ENCODE results near the gene KDM7A.

Gene KDM7A

DNA sequence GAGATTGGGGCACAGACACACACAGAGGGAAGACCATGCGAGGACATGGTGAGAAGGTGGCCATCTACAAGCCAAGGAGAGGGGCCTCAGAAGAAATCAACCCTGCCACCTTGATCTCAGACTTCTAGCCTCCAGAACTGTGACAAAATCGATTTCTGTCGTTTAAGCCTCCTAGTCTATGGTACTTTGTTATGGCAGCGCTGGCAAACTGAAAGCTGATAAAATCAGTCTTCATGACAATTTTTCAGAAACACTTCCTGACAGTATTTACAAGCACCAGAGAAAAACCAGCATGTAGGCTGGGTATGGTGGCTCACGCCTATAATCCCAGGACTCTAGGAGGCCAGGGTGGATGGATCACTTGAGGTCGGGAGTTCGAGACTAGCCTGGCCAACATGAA lies 118.3 kb downstream of the KDM7A start:
- H3K4me3 ChIP-seq (ENCODE audit: low read depth, low read length): no peak overlapping the region
- no peak for DNase-seq (ENCODE audit: low read depth)
- TF ChIP-seq, protein P1, sequence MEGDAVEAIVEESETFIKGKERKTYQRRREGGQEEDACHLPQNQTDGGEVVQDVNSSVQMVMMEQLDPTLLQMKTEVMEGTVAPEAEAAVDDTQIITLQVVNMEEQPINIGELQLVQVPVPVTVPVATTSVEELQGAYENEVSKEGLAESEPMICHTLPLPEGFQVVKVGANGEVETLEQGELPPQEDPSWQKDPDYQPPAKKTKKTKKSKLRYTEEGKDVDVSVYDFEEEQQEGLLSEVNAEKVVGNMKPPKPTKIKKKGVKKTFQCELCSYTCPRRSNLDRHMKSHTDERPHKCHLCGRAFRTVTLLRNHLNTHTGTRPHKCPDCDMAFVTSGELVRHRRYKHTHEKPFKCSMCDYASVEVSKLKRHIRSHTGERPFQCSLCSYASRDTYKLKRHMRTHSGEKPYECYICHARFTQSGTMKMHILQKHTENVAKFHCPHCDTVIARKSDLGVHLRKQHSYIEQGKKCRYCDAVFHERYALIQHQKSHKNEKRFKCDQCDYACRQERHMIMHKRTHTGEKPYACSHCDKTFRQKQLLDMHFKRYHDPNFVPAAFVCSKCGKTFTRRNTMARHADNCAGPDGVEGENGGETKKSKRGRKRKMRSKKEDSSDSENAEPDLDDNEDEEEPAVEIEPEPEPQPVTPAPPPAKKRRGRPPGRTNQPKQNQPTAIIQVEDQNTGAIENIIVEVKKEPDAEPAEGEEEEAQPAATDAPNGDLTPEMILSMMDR (IDR thresholded peaks at IDR 0.05; ENCODE audit: low read depth, low read length, missing control alignments): no peak

DNA sequence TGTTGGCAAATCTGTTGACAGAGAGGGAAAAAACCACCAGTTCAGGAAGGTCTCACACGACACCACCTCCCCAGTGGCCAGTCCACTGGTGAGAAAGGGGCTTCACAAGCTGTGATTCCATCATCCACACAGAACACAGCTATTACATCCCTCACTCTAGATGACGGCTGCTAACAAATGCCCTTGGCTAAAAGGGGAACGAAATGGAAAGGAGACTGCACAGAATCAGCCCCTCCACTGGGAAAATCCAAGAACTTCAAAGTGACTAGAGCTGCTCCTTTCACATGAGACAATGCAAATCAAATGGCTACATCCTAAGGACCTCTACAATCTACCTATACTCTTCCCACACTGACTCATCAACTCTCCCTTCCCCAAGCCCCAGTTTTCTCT lies 119.6 kb downstream of the KDM7A start:
- no peak overlapping the region for H3K4me3 ChIP-seq (ENCODE audit: low read depth, low read length)
- DNase-seq (ENCODE audit: low read depth): no peak
- TF ChIP-seq, protein P1 (IDR thresholded peaks at IDR 0.05; ENCODE audit: low read depth, low read length, missing control alignments): no peak

DNA sequence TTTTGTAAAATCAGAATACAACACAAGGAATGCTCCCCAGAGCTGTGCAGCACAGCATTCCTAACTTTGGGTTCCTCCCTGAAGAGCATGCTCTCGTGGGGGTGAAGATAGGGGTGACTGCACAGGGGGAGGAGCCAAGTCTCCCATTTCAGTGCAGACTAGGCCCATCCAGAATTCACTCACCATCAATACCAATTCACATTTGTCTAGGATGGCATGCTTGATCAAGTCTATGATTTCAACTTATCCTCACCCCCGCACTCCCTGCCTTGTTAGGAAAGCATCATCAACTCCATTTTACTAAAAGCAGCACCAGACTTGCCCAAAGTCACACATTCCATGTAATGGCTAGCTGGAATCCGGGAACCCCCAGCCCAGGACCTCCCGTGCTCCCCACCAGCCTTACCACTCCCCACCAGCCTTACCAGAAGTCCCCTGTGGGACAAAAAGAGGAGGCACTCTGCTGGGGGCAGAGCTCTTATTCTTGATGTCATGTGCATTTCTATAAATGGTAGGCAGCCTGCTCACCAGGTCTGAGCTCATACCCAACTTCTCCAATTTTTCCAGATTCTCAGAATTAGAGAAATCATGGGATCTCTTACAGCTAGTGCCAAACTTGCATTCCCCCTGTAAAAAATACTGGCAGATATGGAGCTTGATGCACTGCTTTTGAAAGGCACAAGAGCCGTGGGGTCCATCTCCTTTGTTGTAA lies 120.2 kb downstream of the KDM7A start:
- DNase-seq (ENCODE audit: low read depth): no peak
- TF ChIP-seq, protein P1 (IDR thresholded peaks at IDR 0.05; ENCODE audit: low read depth, low read length, missing control alignments): no peak
- no peak overlapping the region for H3K4me3 ChIP-seq (ENCODE audit: low read depth, low read length)

DNA sequence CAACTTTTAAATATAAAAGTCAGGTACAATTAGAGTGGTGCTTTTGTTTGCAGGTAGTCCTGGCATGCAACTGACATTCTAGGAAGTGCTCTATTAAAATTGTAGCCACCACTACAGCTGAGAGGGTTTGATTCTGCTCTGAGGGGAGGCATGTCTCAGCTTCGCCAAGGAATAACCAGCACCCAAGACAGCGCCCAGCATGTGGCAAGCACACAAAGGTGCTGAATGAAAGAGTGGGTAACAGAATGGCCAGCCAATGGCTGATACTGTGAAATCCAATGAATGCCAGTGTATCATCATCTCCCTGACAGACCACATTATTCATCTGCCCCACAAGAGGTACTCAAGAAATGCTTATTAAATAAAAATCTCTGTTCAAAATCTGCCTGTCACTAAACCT lies 121.0 kb downstream of the KDM7A start:
- no peak overlapping the region for H3K4me3 ChIP-seq (ENCODE audit: low read depth, low read length)
- DNase-seq (ENCODE audit: low read depth): no peak
- TF ChIP-seq, protein P1 (IDR thresholded peaks at IDR 0.05; ENCODE audit: low read depth, low read length, missing control alignments): no peak

DNA sequence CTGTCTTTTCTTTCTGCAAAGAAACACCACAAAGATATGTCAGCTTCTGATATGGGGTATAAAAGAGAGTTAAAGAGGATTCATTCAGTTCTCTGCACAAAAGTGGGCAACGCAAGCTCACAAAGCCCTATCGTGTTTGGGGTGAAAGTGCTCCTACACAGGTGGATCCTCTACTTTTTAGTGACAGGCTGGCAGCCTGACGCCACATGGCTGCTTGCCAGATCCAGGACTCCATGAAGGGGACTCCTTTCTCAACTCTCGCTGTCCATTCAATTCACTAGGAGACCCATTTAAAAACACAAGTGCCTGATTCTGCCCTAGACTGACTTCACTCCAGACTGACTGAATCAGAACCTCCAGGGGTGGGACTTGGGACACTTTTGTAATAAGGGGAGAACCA lies 122.0 kb downstream of the KDM7A start:
- TF ChIP-seq, protein P1 (IDR thresholded peaks at IDR 0.05; ENCODE audit: low read depth, low read length, missing control alignments): no peak
- DNase-seq (ENCODE audit: low read depth): no peak
- no peak overlapping the region for H3K4me3 ChIP-seq (ENCODE audit: low read depth, low read length)

DNA sequence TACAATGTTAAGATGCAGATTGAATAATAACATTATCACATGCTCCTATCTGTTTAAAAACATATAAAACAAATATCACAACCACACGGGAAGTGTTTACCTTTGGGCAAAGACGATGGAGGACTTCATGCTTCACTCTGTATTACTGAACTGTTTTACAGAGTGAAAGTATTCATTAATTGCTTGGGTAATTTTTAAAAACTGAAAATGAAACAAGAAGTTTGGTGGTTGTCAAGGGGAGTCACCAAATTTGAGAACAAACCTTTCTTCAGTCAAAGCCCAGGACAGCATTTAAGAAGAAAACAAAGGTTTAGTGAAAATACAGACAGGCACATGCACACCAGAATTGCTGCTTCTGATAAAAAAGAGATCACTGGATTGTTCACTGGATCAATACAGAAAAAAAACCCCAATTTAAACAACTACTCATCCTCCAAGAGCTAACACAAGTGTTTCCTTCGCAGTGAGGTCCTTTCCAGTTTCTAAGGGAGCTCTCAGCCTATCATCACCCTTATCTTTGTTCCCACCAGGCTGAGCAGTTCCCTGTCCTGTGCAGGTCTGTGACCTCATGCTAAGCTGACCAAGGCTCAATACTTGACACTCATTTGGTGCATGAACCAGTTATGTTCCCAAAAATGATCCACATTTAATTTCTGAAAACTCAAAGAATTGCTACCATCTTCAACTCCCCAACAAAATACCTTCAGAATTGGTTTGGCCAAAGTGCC lies 122.8 kb downstream of the KDM7A start:
- H3K4me3 ChIP-seq (ENCODE audit: low read depth, low read length): no peak overlapping the region
- TF ChIP-seq, protein P1 (IDR thresholded peaks at IDR 0.05; ENCODE audit: low read depth, low read length, missing control alignments): no peak
- no peak for DNase-seq (ENCODE audit: low read depth)
